CD4-positive, alpha-beta T cell (primary cell): ENCODE data around the gene GPRC5B. TPM values are rescaled to one million over a fixed set of nuclear protein-coding genes. Genes with fewer than 3 reads are reported as not detected.

Experiments used
- ATAC-seq: fragments of 200-7000 bp; cut with Tn5 transposase; one replicate; pipeline ENCODE4 v1.10.0; 2022; ENCODE audit warnings: mild to moderate bottlenecking; ENCODE audit not compliant: poor library complexity
- CTCF ChIA-PET: fragments of 350-600 bp; sonication (Branson Sonifier 250); formaldehyde crosslinking; loops from one replicate; lab custom pipeline; 2021; ENCODE audit warnings: antibody characterized with exemption, inconsistent platforms; lab: Charles Lee
- POLR2A ChIA-PET: fragments of 350-600 bp; sonication (Branson Sonifier 250); formaldehyde crosslinking; loops from one replicate; lab custom pipeline; 2021; ENCODE audit warnings: antibody characterized with exemption, inconsistent platforms; lab: Charles Lee
- DNase-seq, 14 experiments: peaks; one replicate each; pipeline ENCODE4 v3.0.0-alpha.2; 2013 to 2020; ENCODE audit warnings: mixed read lengths in 2 of 14
- H3K27ac ChIP-seq, 2 donors: one replicate each; pipeline versions ENCODE4 v1.5.1 to v1.7.0; 2013; ENCODE audit warnings: low read length in 2 of 2, low read depth in 1 of 2, mild to moderate bottlenecking in 1 of 2
- H3K27me3 ChIP-seq, 2 experiments: 1 replicate in 1 of 2; 2 replicates in 1 of 2; pipeline versions ENCODE4 v1.6.1 to v1.7.0; 2013; ENCODE audit warnings: low read length in 2 of 2, control low read depth in 1 of 2, mild to moderate bottlenecking in 1 of 2, moderate library complexity in 1 of 2; ENCODE audit not compliant: insufficient read depth in 2 of 2, control insufficient read depth in 1 of 2
- H3K36me3 ChIP-seq: one replicate; pipeline ENCODE4 v1.6.1; 2013; ENCODE audit warnings: low read length, control low read depth; ENCODE audit not compliant: insufficient read depth
- H3K4me1 ChIP-seq: one replicate; pipeline ENCODE4 v1.6.1; 2013; ENCODE audit warnings: low read length, control low read depth; ENCODE audit not compliant: insufficient read depth
- H3K4me3 ChIP-seq: one replicate; pipeline ENCODE4 v1.5.1; 2013; ENCODE audit warnings: mild to moderate bottlenecking, low read length, moderate library complexity
- H3K9me3 ChIP-seq, 2 experiments: 1 replicate in 1 of 2; 2 replicates in 1 of 2; pipeline versions ENCODE4 v1.6.1 to v1.7.0; 2013; ENCODE audit warnings: low read length in 2 of 2, mild to moderate bottlenecking in 2 of 2, control low read depth in 1 of 2, moderate library complexity in 1 of 2; ENCODE audit not compliant: control insufficient read depth in 1 of 2, insufficient read depth in 1 of 2
- H3K27ac Mint-ChIP-seq: one replicate; pipeline ENCODE4 v1.8.0; 2020; ENCODE audit warnings: mixed read lengths
- H3K27me3 Mint-ChIP-seq: one replicate; pipeline ENCODE4 v1.8.0; 2021; ENCODE audit warnings: mixed read lengths
- H3K36me3 Mint-ChIP-seq: one replicate; pipeline ENCODE4 v1.8.0; 2021; ENCODE audit warnings: low read depth, mixed read lengths
- H3K4me1 Mint-ChIP-seq: one replicate; pipeline ENCODE4 v1.8.0; 2021; ENCODE audit warnings: low read depth, mixed read lengths
- H3K4me3 Mint-ChIP-seq: one replicate; pipeline ENCODE4 v1.8.0; 2020; ENCODE audit warnings: mild to moderate bottlenecking, mixed read lengths
- H3K9me3 Mint-ChIP-seq: one replicate; pipeline ENCODE4 v1.8.0; 2020; ENCODE audit warnings: mixed read lengths
- CTCF ChIP-seq: fragments of 200-600 bp; IDR thresholded peaks from one replicate; pipeline ENCODE4 v1.8.0; 2022; ENCODE audit warnings: antibody characterized with exemption, mild to moderate bottlenecking
- intact Hi-C, 2 experiments: fragments of 100-400 bp; cut with DNase I in 1 of 2; cut with micrococcal nuclease in 1 of 2; formaldehyde crosslinking; loops; one replicate each; pipeline versions ENCODE4 v1.15.1 to v1.9.0; 2023 to 2025; cut with DNase I, micrococcal nuclease
- total RNA-seq, 174 experiments: library from RNA in 2 of 174; stranded (reverse) in 2 of 174; gene quantifications; one replicate each; pipeline ENCODE4 v1.2.3 and lab custom pipeline; 2021 to 2026

Gene GPRC5B
- total RNA-seq, 2 experiments from 2014 or later: 0.47 to 0.75 TPM

- no peak for TF ChIP-seq CTCF
- no peak for DNase-seq
- Histone ChIP-seq H3K9me3 (no peaks in the 10 kb centered on the region), H3K27ac (no peak overlapping the region), H3K27me3 (no peaks in the 10 kb centered on the region), H3K4me3 (no peak overlapping the region), H3K4me1 (no peaks in the 10 kb centered on the region), H3K36me3 (no peaks in the 10 kb centered on the region)
- no peak for ATAC-seq
- intact Hi-C loops: no loop called here
- no peaks in the 10 kb centered on the region for H3K4me1 Mint-ChIP-seq
- no peak overlapping the region for H3K4me3 Mint-ChIP-seq
- H3K36me3 Mint-ChIP-seq: no peaks in the 10 kb centered on the region
- POLR2A ChIA-PET: no interaction called here
- no peak overlapping the region for H3K27ac Mint-ChIP-seq
- CTCF ChIA-PET: no interaction called here
- H3K9me3 Mint-ChIP-seq: no peaks in the 10 kb centered on the region
- H3K27me3 Mint-ChIP-seq: no peaks in the 10 kb centered on the region
These were observed 46.5 kb downstream of the GPRC5B start for GRCh38 chr16:19837984-19838707.

DNA sequence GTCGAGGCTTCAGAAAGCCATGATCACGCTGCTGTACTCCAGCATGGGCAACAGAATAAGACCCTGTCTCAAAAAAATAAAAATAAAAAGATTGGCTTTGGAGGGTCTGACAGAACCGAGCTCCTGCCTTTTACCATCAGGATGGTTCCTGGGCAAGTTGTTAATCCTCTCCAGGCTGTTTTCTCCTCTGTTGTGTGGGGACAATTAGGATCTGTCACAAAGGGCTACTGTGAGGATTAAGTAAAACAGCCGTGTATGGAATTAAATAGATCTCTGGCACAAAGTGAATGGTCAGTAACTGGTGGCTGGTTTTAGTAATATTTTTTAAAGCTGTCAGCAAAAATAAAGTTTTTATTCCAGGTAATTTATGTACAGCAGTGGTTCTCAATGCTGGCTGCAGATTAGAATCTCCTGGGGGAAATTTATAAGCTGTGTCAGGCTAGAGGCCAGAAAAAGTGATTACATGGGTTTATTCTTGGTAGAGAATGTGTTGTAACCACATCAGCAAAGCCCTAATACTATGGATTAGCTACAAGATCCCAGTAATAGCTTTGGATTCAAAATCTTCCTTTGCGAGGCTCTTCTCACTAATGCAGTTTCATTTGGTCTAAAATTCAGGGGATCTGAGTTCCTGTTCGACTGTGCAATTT lies 47.2 kb downstream of the GPRC5B start:
- intact Hi-C loops: no loop called here
- no peak overlapping the region for H3K4me3 ChIP-seq
- ChIA-PET POLR2A (no interaction called here), CTCF (no interaction called here)
- TF ChIP-seq CTCF: no peak
- H3K27ac ChIP-seq: no peak overlapping the region
- DNase-seq: no peak
- ATAC-seq: no peak
- no peaks in the 10 kb centered on the region for H3K36me3 ChIP-seq
- Mint-ChIP-seq H3K27me3 (no peaks in the 10 kb centered on the region), H3K9me3 (no peaks in the 10 kb centered on the region), H3K27ac (no peak overlapping the region), H3K4me3 (no peak overlapping the region), H3K36me3 (no peaks in the 10 kb centered on the region), H3K4me1 (no peaks in the 10 kb centered on the region)
- no peaks in the 10 kb centered on the region for H3K9me3 ChIP-seq
- no peaks in the 10 kb centered on the region for H3K27me3 ChIP-seq
- H3K4me1 ChIP-seq: no peaks in the 10 kb centered on the region

DNA sequence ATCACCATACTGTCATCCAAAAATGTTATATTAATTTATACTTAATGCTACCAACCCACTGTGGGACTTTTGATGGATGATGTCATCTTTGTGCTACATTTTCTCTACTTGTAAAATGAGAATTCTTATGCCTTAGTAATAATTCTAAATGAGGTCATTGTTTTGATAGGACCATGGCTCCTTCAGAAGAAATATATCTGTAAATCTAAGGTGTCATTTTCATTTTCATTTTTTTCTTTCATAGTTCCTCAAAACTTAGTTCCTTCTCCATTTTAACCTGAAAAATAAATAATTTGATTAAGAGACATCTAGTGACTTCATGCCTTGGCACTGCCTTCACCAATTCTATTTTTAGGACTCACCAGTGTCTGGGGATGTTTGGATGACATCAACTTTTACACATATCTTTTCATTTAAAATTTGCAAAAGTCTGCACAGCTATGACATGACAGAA lies 48.7 kb downstream of the GPRC5B start:
- Histone ChIP-seq H3K9me3 (no peaks in the 10 kb centered on the region), H3K27me3 (no peaks in the 10 kb centered on the region), H3K27ac (no peak overlapping the region), H3K4me3 (no peak overlapping the region), H3K4me1 (no peaks in the 10 kb centered on the region), H3K36me3 (no peaks in the 10 kb centered on the region)
- Mint-ChIP-seq H3K27me3 (no peaks in the 10 kb centered on the region), H3K36me3 (no peaks in the 10 kb centered on the region), H3K4me3 (no peak overlapping the region), H3K9me3 (no peaks in the 10 kb centered on the region), H3K27ac (no peak overlapping the region), H3K4me1 (no peaks in the 10 kb centered on the region)
- intact Hi-C loops: no loop called here
- CTCF ChIA-PET: no interaction called here
- no peak for DNase-seq
- no peak for ATAC-seq
- no peak for TF ChIP-seq CTCF
- POLR2A ChIA-PET: no interaction called here
